Astrocyte (in vitro differentiated cells and primary cell): Measurements from ENCODE around the gene CTNNA3. TPM values are rescaled to one million over a fixed set of nuclear protein-coding genes. Genes with fewer than 3 reads are reported as not detected.

Source experiments
- DNase-seq: peaks from one replicate; pipeline ENCODE4 v3.0.0-alpha.2; 2010; ENCODE audit warnings: low read depth
- FAIRE-seq: peaks from 2 replicates; lab custom pipeline; 2011; peaks lifted over from hg19 to GRCh38; lab: Jason Lieb, UNC
- H2AFZ ChIP-seq: 2 replicates; pipeline ENCODE4 v1.6.0; 2012; ENCODE audit warnings: low read depth, low read length, inconsistent platforms
- H3K27ac ChIP-seq: 2 replicates; pipeline ENCODE4 v1.5.1; 2011; ENCODE audit warnings: low read depth, low read length, inconsistent platforms
- H3K27me3 ChIP-seq: 2 replicates; pipeline ENCODE4 v1.6.0; 2011; ENCODE audit warnings: low read length, inconsistent platforms; ENCODE audit not compliant: insufficient read depth
- H3K36me3 ChIP-seq: 2 replicates; pipeline ENCODE4 v1.5.1; 2011; ENCODE audit warnings: low read length, inconsistent platforms; ENCODE audit not compliant: insufficient read depth
- H3K4me1 ChIP-seq: 2 replicates; pipeline ENCODE4 v1.5.1; 2011; ENCODE audit warnings: low read length, inconsistent platforms; ENCODE audit not compliant: insufficient read depth
- H3K4me2 ChIP-seq: 2 replicates; pipeline ENCODE4 v1.6.0; 2012; ENCODE audit warnings: low read length, inconsistent platforms
- H3K4me3 ChIP-seq: 2 replicates; pipeline ENCODE4 v1.5.1; 2011; ENCODE audit warnings: low read depth, mild to moderate bottlenecking, low read length, inconsistent platforms; ENCODE audit not compliant: insufficient read depth
- H3K79me2 ChIP-seq: 2 replicates; pipeline ENCODE4 v1.6.0; 2012; ENCODE audit warnings: mild to moderate bottlenecking, low read length, inconsistent platforms; ENCODE audit not compliant: insufficient read depth
- H3K9ac ChIP-seq: 2 replicates; pipeline ENCODE4 v1.6.0; 2012; ENCODE audit warnings: mild to moderate bottlenecking, low read length, inconsistent platforms
- H3K9me3 ChIP-seq: 2 replicates; pipeline ENCODE4 v1.5.1; 2012; ENCODE audit warnings: low read depth, mild to moderate bottlenecking, low read length, inconsistent platforms; ENCODE audit not compliant: insufficient read depth
- H4K20me1 ChIP-seq: 2 replicates; pipeline ENCODE4 v1.6.0; 2012; ENCODE audit warnings: low read length, inconsistent platforms; ENCODE audit not compliant: insufficient read depth
- H3K27ac Mint-ChIP-seq: one replicate; pipeline ENCODE4 v1.8.0; 2021; ENCODE audit warnings: mild to moderate bottlenecking, mixed read lengths; ENCODE audit not compliant: unreplicated experiment
- H3K27me3 Mint-ChIP-seq: one replicate; pipeline ENCODE4 v1.8.0; 2021; ENCODE audit warnings: low read depth, mixed read lengths; ENCODE audit not compliant: unreplicated experiment
- H3K36me3 Mint-ChIP-seq: one replicate; pipeline ENCODE4 v1.8.0; 2021; ENCODE audit warnings: low read depth, mixed read lengths; ENCODE audit not compliant: unreplicated experiment
- H3K4me1 Mint-ChIP-seq: one replicate; pipeline ENCODE4 v1.8.0; 2021; ENCODE audit warnings: low read depth, mixed read lengths; ENCODE audit not compliant: unreplicated experiment
- H3K4me3 Mint-ChIP-seq: one replicate; pipeline ENCODE4 v1.8.0; 2021; ENCODE audit warnings: mild to moderate bottlenecking, moderate library complexity, mixed read lengths; ENCODE audit not compliant: unreplicated experiment
- H3K9me3 Mint-ChIP-seq: one replicate; pipeline ENCODE4 v1.8.0; 2021; ENCODE audit warnings: mild to moderate bottlenecking, mixed read lengths; ENCODE audit not compliant: unreplicated experiment
- CTCF ChIP-seq: IDR thresholded peaks from 2 replicates; pipeline ENCODE4 v1.5.1; 2011; ENCODE audit warnings: low read depth, mild to moderate bottlenecking, inconsistent platforms, low read length, moderate library complexity; ENCODE audit not compliant: insufficient read depth
- EZH2 ChIP-seq: IDR thresholded peaks from 2 replicates; pipeline ENCODE4 v1.6.1; 2012; ENCODE audit warnings: mild to moderate bottlenecking, low read length, inconsistent platforms; ENCODE audit not compliant: insufficient read depth
- total RNA-seq: library from RNA; stranded (reverse); gene quantifications from 2 replicates; pipeline ENCODE4 v1.2.1, GENCODE V29; 2021

CTNNA3 gene
- total RNA-seq, 1 donor from 2014 or later = 0.73 TPM

DNA sequence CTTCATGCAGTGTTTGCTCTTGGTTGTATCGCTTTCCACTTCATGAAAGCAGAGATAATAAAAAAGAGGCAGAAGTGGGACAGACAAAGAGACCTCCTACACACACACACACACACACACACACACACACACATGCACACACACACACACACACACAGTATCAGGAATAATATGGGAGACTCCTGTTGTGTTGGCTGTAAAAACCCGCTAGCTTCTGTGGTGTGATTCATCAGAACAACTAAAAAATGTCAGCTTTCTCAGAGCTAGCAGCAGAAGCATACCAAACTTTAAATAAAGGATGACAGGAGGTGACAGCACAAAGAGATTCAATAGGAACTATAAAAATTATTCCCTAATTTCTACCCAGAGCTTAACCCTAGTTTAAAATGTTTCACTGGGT lies 918.3 kb downstream of the CTNNA3 start:
- no peak overlapping the region for H3K4me2 ChIP-seq
- no peaks in the 10 kb centered on the region for H3K9me3 ChIP-seq
- H3K27ac ChIP-seq = no peak overlapping the region
- peak overlapping the region; percentile 36 for H3K27ac Mint-ChIP-seq
- peaks cover 28% of the 10 kb centered on the region for H3K4me1 Mint-ChIP-seq
- FAIRE-seq (no peak), DNase-seq (peak; percentile 25)
- H3K9me3 Mint-ChIP-seq = no peaks in the 10 kb centered on the region
- H3K4me3 ChIP-seq = no peak overlapping the region
- no peak overlapping the region for H3K4me3 Mint-ChIP-seq
- no peaks in the 10 kb centered on the region for H3K36me3 ChIP-seq
- H3K79me2 ChIP-seq = no peaks in the 10 kb centered on the region
- no peaks in the 10 kb centered on the region for H3K27me3 ChIP-seq
- H4K20me1 ChIP-seq = no peaks in the 10 kb centered on the region
- no peaks in the 10 kb centered on the region for H3K36me3 Mint-ChIP-seq
- H3K27me3 Mint-ChIP-seq = no peaks in the 10 kb centered on the region
- TF ChIP-seq CTCF (no peak), EZH2 (no peak)
- H3K9ac ChIP-seq = no peak overlapping the region
- H2AFZ ChIP-seq = no peak overlapping the region
- H3K4me1 ChIP-seq = no peaks in the 10 kb centered on the region

- H3K4me1 Mint-ChIP-seq = peaks cover 24% of the 10 kb centered on the region
- Histone ChIP-seq H3K27me3 (no peaks in the 10 kb centered on the region), H3K79me2 (no peaks in the 10 kb centered on the region), H3K9ac (no peak overlapping the region), H3K4me2 (no peak overlapping the region), H3K27ac (no peak overlapping the region), H3K36me3 (no peaks in the 10 kb centered on the region), H2AFZ (no peak overlapping the region), H3K4me3 (no peak overlapping the region), H3K4me1 (no peaks in the 10 kb centered on the region), H4K20me1 (no peaks in the 10 kb centered on the region), H3K9me3 (no peaks in the 10 kb centered on the region)
- TF ChIP-seq EZH2 (no peak), CTCF (no peak)
- H3K27ac Mint-ChIP-seq = no peak overlapping the region
- no peaks in the 10 kb centered on the region for H3K36me3 Mint-ChIP-seq
- DNase-seq (no peak), FAIRE-seq (no peak)
- H3K4me3 Mint-ChIP-seq = no peak overlapping the region
- H3K9me3 Mint-ChIP-seq = no peaks in the 10 kb centered on the region
- no peaks in the 10 kb centered on the region for H3K27me3 Mint-ChIP-seq
These were observed 922.5 kb downstream of the CTNNA3 start for GRCh38 chr10:66773472-66773817.

- peaks cover 2% of the 10 kb centered on the region for H3K27me3 Mint-ChIP-seq
- Histone ChIP-seq H3K27ac (no peak overlapping the region), H4K20me1 (no peaks in the 10 kb centered on the region), H3K79me2 (no peaks in the 10 kb centered on the region), H3K9ac (no peak overlapping the region), H2AFZ (no peak overlapping the region), H3K4me2 (no peak overlapping the region), H3K9me3 (no peaks in the 10 kb centered on the region), H3K36me3 (no peaks in the 10 kb centered on the region), H3K4me3 (no peak overlapping the region), H3K4me1 (no peaks in the 10 kb centered on the region), H3K27me3 (no peaks in the 10 kb centered on the region)
- no peaks in the 10 kb centered on the region for H3K9me3 Mint-ChIP-seq
- no peak for TF ChIP-seq EZH2
- TF ChIP-seq CTCF = no peak
- DNase-seq = no peak
- H3K27ac Mint-ChIP-seq = no peak overlapping the region
- H3K4me1 Mint-ChIP-seq = peaks cover 21% of the 10 kb centered on the region
- H3K36me3 Mint-ChIP-seq = no peaks in the 10 kb centered on the region
- FAIRE-seq = peak; percentile 5
- H3K4me3 Mint-ChIP-seq = no peak overlapping the region
These were observed 923.2 kb downstream of the CTNNA3 start for GRCh38 chr10:66772548-66773471.
